ENCODE results near the gene ETV3L. TPM values are rescaled to one million over a fixed set of nuclear protein-coding genes. Genes with fewer than 3 reads are reported as not detected.

Gene ETV3L
- total and polyA plus RNA-seq, 2 experiments from 2014 or later, result not detected

- no peak overlapping the region for H3K4me3 ChIP-seq
- peaks cover 16% of the 10 kb centered on the region for H3K4me1 Mint-ChIP-seq
These were observed 33.1 kb upstream of the ETV3L start for GRCh38 chr1:157132616-157133167.

More at GRCh38 chr1:157132616-157133167, 33.1 kb upstream of the ETV3L start:
- Histone ChIP-seq H2AFZ (no peak overlapping the region), H3K36me3 (ENCODE audit: insufficient read depth) (peaks cover 47% of the 10 kb centered on the region), H3K27me3 (ENCODE audit: insufficient read depth) (no peaks in the 10 kb centered on the region), H3K79me2 (replicated peaks; ENCODE audit: insufficient read depth) (peaks cover 22% of the 10 kb centered on the region), H4K20me1 (replicated peaks; ENCODE audit: insufficient read depth) (peaks cover 27% of the 10 kb centered on the region), H3K9me2 (ENCODE audit: insufficient read depth) (no peaks in the 10 kb centered on the region), H3K4me2 (no peak overlapping the region), H3K4me1 (ENCODE audit: insufficient read depth) (peaks cover 13% of the 10 kb centered on the region), H3K27ac (ENCODE audit: low read depth) (no peak overlapping the region), H3F3A (replicated peaks; ENCODE audit: low read depth) (no peaks in the 10 kb centered on the region)
- H3K4me3 Mint-ChIP-seq, result no peak overlapping the region
- TF ChIP-seq EZH2phosphoT487 (IDR thresholded peaks at IDR 0.05; ENCODE audit: unreplicated experiment) (no peak), POLR2AphosphoS5 (IDR thresholded peaks at IDR 0.05; ENCODE audit: low read depth) (no peak), STAT1 (IDR thresholded peaks at IDR 0.05; ENCODE audit: unreplicated experiment) (no peak), REST (IDR thresholded peaks at IDR 0.05; ENCODE audit: unreplicated experiment) (no peak), CTCF (conservative IDR thresholded peaks at IDR 0.05; ENCODE audit: low read depth in 2 of 2) (no peak), ZNF331 (CRISPR knock-in tag; IDR thresholded peaks at IDR 0.05; ENCODE audit: low read depth) (no peak), ETS1 (IDR thresholded peaks at IDR 0.05) (no peak), JUNB (IDR thresholded peaks at IDR 0.05; ENCODE audit: unreplicated experiment) (no peak), NANOG (IDR thresholded peaks at IDR 0.05; ENCODE audit: borderline replicate concordance) (no peak)
- TF ChIP-seq, protein P1, sequence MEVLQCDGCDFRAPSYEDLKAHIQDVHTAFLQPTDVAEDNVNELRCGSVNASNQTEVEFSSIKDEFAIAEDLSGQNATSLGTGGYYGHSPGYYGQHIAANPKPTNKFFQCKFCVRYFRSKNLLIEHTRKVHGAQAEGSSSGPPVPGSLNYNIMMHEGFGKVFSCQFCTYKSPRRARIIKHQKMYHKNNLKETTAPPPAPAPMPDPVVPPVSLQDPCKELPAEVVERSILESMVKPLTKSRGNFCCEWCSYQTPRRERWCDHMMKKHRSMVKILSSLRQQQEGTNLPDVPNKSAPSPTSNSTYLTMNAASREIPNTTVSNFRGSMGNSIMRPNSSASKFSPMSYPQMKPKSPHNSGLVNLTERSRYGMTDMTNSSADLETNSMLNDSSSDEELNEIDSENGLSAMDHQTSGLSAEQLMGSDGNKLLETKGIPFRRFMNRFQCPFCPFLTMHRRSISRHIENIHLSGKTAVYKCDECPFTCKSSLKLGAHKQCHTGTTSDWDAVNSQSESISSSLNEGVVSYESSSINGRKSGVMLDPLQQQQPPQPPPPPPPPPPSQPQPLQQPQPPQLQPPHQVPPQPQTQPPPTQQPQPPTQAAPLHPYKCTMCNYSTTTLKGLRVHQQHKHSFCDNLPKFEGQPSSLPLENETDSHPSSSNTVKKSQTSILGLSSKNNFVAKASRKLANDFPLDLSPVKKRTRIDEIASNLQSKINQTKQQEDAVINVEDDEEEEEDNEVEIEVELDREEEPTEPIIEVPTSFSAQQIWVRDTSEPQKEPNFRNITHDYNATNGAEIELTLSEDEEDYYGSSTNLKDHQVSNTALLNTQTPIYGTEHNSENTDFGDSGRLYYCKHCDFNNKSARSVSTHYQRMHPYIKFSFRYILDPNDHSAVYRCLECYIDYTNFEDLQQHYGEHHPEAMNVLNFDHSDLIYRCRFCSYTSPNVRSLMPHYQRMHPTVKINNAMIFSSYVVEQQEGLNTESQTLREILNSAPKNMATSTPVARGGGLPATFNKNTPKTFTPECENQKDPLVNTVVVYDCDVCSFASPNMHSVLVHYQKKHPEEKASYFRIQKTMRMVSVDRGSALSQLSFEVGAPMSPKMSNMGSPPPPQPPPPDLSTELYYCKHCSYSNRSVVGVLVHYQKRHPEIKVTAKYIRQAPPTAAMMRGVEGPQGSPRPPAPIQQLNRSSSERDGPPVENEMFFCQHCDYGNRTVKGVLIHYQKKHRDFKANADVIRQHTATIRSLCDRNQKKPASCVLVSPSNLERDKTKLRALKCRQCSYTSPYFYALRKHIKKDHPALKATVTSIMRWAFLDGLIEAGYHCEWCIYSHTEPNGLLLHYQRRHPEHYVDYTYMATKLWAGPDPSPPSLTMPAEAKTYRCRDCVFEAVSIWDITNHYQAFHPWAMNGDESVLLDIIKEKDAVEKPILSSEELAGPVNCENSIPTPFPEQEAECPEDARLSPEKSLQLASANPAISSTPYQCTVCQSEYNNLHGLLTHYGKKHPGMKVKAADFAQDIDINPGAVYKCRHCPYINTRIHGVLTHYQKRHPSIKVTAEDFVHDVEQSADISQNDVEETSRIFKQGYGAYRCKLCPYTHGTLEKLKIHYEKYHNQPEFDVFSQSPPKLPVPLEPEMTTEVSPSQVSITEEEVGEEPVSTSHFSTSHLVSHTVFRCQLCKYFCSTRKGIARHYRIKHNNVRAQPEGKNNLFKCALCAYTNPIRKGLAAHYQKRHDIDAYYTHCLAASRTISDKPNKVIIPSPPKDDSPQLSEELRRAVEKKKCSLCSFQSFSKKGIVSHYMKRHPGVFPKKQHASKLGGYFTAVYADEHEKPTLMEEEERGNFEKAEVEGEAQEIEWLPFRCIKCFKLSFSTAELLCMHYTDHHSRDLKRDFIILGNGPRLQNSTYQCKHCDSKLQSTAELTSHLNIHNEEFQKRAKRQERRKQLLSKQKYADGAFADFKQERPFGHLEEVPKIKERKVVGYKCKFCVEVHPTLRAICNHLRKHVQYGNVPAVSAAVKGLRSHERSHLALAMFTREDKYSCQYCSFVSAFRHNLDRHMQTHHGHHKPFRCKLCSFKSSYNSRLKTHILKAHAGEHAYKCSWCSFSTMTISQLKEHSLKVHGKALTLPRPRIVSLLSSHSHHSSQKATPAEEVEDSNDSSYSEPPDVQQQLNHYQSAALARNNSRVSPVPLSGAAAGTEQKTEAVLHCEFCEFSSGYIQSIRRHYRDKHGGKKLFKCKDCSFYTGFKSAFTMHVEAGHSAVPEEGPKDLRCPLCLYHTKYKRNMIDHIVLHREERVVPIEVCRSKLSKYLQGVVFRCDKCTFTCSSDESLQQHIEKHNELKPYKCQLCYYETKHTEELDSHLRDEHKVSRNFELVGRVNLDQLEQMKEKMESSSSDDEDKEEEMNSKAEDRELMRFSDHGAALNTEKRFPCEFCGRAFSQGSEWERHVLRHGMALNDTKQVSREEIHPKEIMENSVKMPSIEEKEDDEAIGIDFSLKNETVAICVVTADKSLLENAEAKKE (CRISPR knock-in tag; IDR thresholded peaks at IDR 0.05), result no peak
- no peaks in the 10 kb centered on the region for H3K9me3 Mint-ChIP-seq
- ATAC-seq (no peak), DNase-seq (ENCODE audit: low spot score) (no peak)
- peaks cover 5% of the 10 kb centered on the region for H3K27me3 Mint-ChIP-seq (ENCODE audit: insufficient read depth, low read depth, poor library complexity)
- H3K36me3 Mint-ChIP-seq (ENCODE audit: low read depth), result peaks cover 68% of the 10 kb centered on the region
- no peak overlapping the region for H3K27ac Mint-ChIP-seq
